Uterus (tissue), 4 donors: ENCODE data around the gene IL17A. TPM values are rescaled to one million over a fixed set of nuclear protein-coding genes. Genes with fewer than 3 reads are reported as not detected.

Experiments
- DNase-seq, 2 donors: peaks; one replicate each; pipeline ENCODE4 v3.0.0-alpha.2; 2019 to 2020
- H3K27ac ChIP-seq, 2 donors: fragments of 200-600 bp; sonication (generic); 1 replicate in 1 of 2; 2 replicates in 1 of 2; pipeline ENCODE4 v1.5.1; 2016 to 2018
- H3K27me3 ChIP-seq, 2 donors: fragments of 200-600 bp; sonication (generic); one replicate each; pipeline ENCODE4 v1.5.1; 2018 to 2019; ENCODE audit warnings: control low read depth in 1 of 2
- H3K36me3 ChIP-seq, 2 donors: fragments of 200-600 bp; sonication (generic); one replicate each; pipeline ENCODE4 v1.5.1; 2019; ENCODE audit warnings: control low read depth in 1 of 2
- H3K4me1 ChIP-seq, 2 donors: fragments of 200-600 bp; sonication (generic); one replicate each; pipeline ENCODE4 v1.5.1; 2018 to 2019; ENCODE audit warnings: control low read depth in 1 of 2
- H3K4me3 ChIP-seq, 2 donors: fragments of 200-600 bp; sonication (generic); 1 replicate in 1 of 2; 2 replicates in 1 of 2; pipeline ENCODE4 v1.5.1; 2018 to 2019; ENCODE audit warnings: mild to moderate bottlenecking in 1 of 2
- H3K9me3 ChIP-seq, 2 donors: fragments of 200-600 bp; sonication (generic); one replicate each; pipeline ENCODE4 v1.5.1; 2019; ENCODE audit warnings: control low read depth in 1 of 2
- CTCF ChIP-seq, 4 experiments: fragments of 200-600 bp in 2 of 4; fragments of 450-650 bp in 2 of 4; sonication (generic) in 2 of 4; IDR thresholded peaks; one replicate each; pipeline ENCODE4 v1.5.1; 2016 to 2019; ENCODE audit warnings: antibody characterized with exemption in 4 of 4, mild to moderate bottlenecking in 2 of 4, moderate library complexity in 1 of 4
- POLR2A ChIP-seq, 2 donors: fragments of 450-650 bp; IDR thresholded peaks; one replicate each; pipeline ENCODE4 v1.6.1; 2016; ENCODE audit warnings: antibody characterized with exemption in 2 of 2, mild to moderate bottlenecking in 1 of 2, moderate library complexity in 1 of 2
- intact Hi-C: fragments of 100-400 bp; cut with DNase I; formaldehyde crosslinking; loops from one replicate; pipeline ENCODE4 v1.15.1; 2023; ENCODE audit warnings: low total_unique reads
- total RNA-seq, 4 donors: library from RNA; depleted of rRNA in 3 of 4; stranded (reverse); fragments of >200 nt in 3 of 4; gene quantifications; one replicate each; pipeline versions ENCODE4 v1.1.0 to v1.2.4, GENCODE V29; 2014 to 2023
- donor health status: DM: yes; HTN: yes; CAD: no.

The IL17A gene
- under 1 TPM in 1 of 4 donors, not detected in 3; 0.40 TPM for total RNA-seq

GRCh38 chr6:52186075-52186474 lies at the start of gene IL17A:
Gene IL17A, plus strand, starts transcription at chr6:52186375. Its CDS starts 57 bp downstream, at chr6:52186432.
- no peak for DNase-seq
- Histone ChIP-seq H3K36me3 (no peaks in the 10 kb centered on the region), H3K4me3 (no peak within 1 kb of the TSS), H3K4me1 (no peaks in the 10 kb centered on the region), H3K27ac (no peak within 1 kb of the TSS), H3K9me3 (no peaks in the 10 kb centered on the region), H3K27me3 (no peaks in the 10 kb centered on the region)
- intact Hi-C loops, result no loop called here
- TF ChIP-seq CTCF (IDR thresholded peaks at IDR 0.05) (no peak), POLR2A (IDR thresholded peaks at IDR 0.05) (no peak)

GRCh38 chr6:52136934-52137467 lies 49.2 kb upstream of the IL17A start:
- DNase-seq, result no peak
- H3K4me3 ChIP-seq, result no peak overlapping the region
- no peaks in the 10 kb centered on the region for H3K4me1 ChIP-seq
- no peak overlapping the region for H3K27ac ChIP-seq
- H3K9me3 ChIP-seq, result no peaks in the 10 kb centered on the region
- TF ChIP-seq POLR2A (IDR thresholded peaks at IDR 0.05) (no peak), CTCF (IDR thresholded peaks at IDR 0.05) (no peak)
- intact Hi-C loops, result no loop called here
- H3K36me3 ChIP-seq, result no peaks in the 10 kb centered on the region
- H3K27me3 ChIP-seq, result no peaks in the 10 kb centered on the region

GRCh38 chr6:52138284-52138683 lies 47.9 kb upstream of the IL17A start:
- intact Hi-C loops, result no loop called here
- no peaks in the 10 kb centered on the region for H3K36me3 ChIP-seq
- no peak overlapping the region for H3K27ac ChIP-seq
- H3K27me3 ChIP-seq, result no peaks in the 10 kb centered on the region
- TF ChIP-seq POLR2A (IDR thresholded peaks at IDR 0.05) (no peak), CTCF (IDR thresholded peaks at IDR 0.05) (no peak)
- H3K4me3 ChIP-seq, result no peak overlapping the region
- H3K9me3 ChIP-seq, result no peaks in the 10 kb centered on the region
- no peaks in the 10 kb centered on the region for H3K4me1 ChIP-seq
- DNase-seq, result no peak

GRCh38 chr6:52139985-52140680 lies 46.0 kb upstream of the IL17A start:
- DNase-seq, result no peak
- intact Hi-C loops, result no loop called here
- no peak overlapping the region for H3K4me3 ChIP-seq
- no peaks in the 10 kb centered on the region for H3K9me3 ChIP-seq
- no peak overlapping the region for H3K27ac ChIP-seq
- no peaks in the 10 kb centered on the region for H3K4me1 ChIP-seq
- no peaks in the 10 kb centered on the region for H3K36me3 ChIP-seq
- TF ChIP-seq POLR2A (IDR thresholded peaks at IDR 0.05), result no peak
- no peak for TF ChIP-seq CTCF (IDR thresholded peaks at IDR 0.05)
- H3K27me3 ChIP-seq, result no peaks in the 10 kb centered on the region

GRCh38 chr6:52141596-52141995 lies 44.6 kb upstream of the IL17A start:
- intact Hi-C loops, result no loop called here
- Histone ChIP-seq H3K4me3 (no peak overlapping the region), H3K9me3 (no peaks in the 10 kb centered on the region), H3K27me3 (no peaks in the 10 kb centered on the region), H3K4me1 (no peaks in the 10 kb centered on the region), H3K27ac (no peak overlapping the region), H3K36me3 (no peaks in the 10 kb centered on the region)
- DNase-seq, result no peak
- no peak for TF ChIP-seq POLR2A (IDR thresholded peaks at IDR 0.05)
- no peak for TF ChIP-seq CTCF (IDR thresholded peaks at IDR 0.05)
